ENCODE results near the gene HHIPL2.

The HHIPL2 gene
- 0.61 to 0.65 reads per million in 2 donors for total RNA-seq

- DNase-seq: no peak
Measured at GRCh38 chr1:222547944-222548671, at the start of gene HHIPL2. Gene HHIPL2 (minus strand): TSS chr1:222548104. CDS start chr1:222548044, 60 bp downstream.

- DNase-seq: no peak
Measured at GRCh38 chr1:222596696-222597095, 48.8 kb upstream of the HHIPL2 start.

GRCh38 chr1:222594789-222595188 is 46.9 kb upstream of the HHIPL2 start:
- no peak for DNase-seq

GRCh38 chr1:222592171-222592570 is 44.3 kb upstream of the HHIPL2 start:
- no peak for DNase-seq

- peak; percentile 53 for DNase-seq
Measured at GRCh38 chr1:222589462-222590302, 41.8 kb upstream of the HHIPL2 start, which contains the start of gene TAF1A. Gene TAF1A (minus strand): TSS chr1:222589933.

- DNase-seq: no peak
Measured at GRCh38 chr1:222588135-222588534, 40.2 kb upstream of the HHIPL2 start.

- no peak for DNase-seq
Measured at GRCh38 chr1:222586842-222587241, 38.9 kb upstream of the HHIPL2 start.

- DNase-seq: no peak
Measured at GRCh38 chr1:222583079-222583478, 35.2 kb upstream of the HHIPL2 start.

GRCh38 chr1:222582099-222582774 is 34.3 kb upstream of the HHIPL2 start:
- DNase-seq: no peak

GRCh38 chr1:222579316-222579715 is 31.4 kb upstream of the HHIPL2 start:
- no peak for DNase-seq

GRCh38 chr1:222570837-222571236 is 22.9 kb upstream of the HHIPL2 start:
- DNase-seq: no peak

- no peak for DNase-seq
Measured at GRCh38 chr1:222561656-222562055, 13.8 kb upstream of the HHIPL2 start.

GRCh38 chr1:222557574-222557973 is 9.7 kb upstream of the HHIPL2 start:
- no peak for DNase-seq

GRCh38 chr1:222557148-222557547 is 9.2 kb upstream of the HHIPL2 start:
- DNase-seq: no peak

- DNase-seq: no peak
Measured at GRCh38 chr1:222555992-222556615, 8.2 kb upstream of the HHIPL2 start.

GRCh38 chr1:222554177-222554576 is 6.3 kb upstream of the HHIPL2 start:
- no peak for DNase-seq

- DNase-seq: no peak
Measured at GRCh38 chr1:222552882-222553281, 5.0 kb upstream of the HHIPL2 start.

- no peak for DNase-seq
Measured at GRCh38 chr1:222547260-222547614, 667 bp downstream of the HHIPL2 start.

- no peak for DNase-seq
Measured at GRCh38 chr1:222546548-222547259, 1.2 kb downstream of the HHIPL2 start.

GRCh38 chr1:222546091-222546490 is 1.8 kb downstream of the HHIPL2 start:
- DNase-seq: no peak

- DNase-seq: no peak
Measured at GRCh38 chr1:222543817-222544216, 4.1 kb downstream of the HHIPL2 start.

- DNase-seq: no peak
Measured at GRCh38 chr1:222540598-222540995, 7.3 kb downstream of the HHIPL2 start.

Data from activated gamma-delta T cell (primary cell).